ENCODE data around the gene E4F1. TPM values are rescaled to one million over a fixed set of nuclear protein-coding genes. Genes with fewer than 3 reads are reported as not detected.

Gene E4F1
- total and polyA plus RNA-seq, 9 of the 15 experiments (the other 6 are each of a cell fraction or from before 2014, with no cell fraction given), result 0.48 to 94.9 (median 20.4) TPM

GRCh38 chr16:2184962-2185361 lies 38.4 kb upstream of the E4F1 start:
- TF ChIP-seq ZBTB33 (CRISPR knock-in tag; IDR thresholded peaks at IDR 0.05) (peak; percentile 67), IFI16 (CRISPR knock-in tag; IDR thresholded peaks at IDR 0.05) (no peak), RBM34 (IDR thresholded peaks at IDR 0.05; ENCODE audit: borderline replicate concordance, insufficient read depth, low read length) (no peak), MCM3 (IDR thresholded peaks at IDR 0.05) (no peak), LCOR (CRISPR knock-in tag; IDR thresholded peaks at IDR 0.05) (no peak), E2F6 (IDR thresholded peaks at IDR 0.05; ENCODE audit: borderline replicate concordance in 1 of 2, extremely low read depth in 1 of 2, insufficient read depth in 1 of 2, insufficient read length in 1 of 2, low read depth in 1 of 2, low read length in 1 of 2, poor library complexity in 1 of 2, severe bottlenecking in 1 of 2) (peak in 1 of 2 experiments; percentile 19)
- Histone ChIP-seq H3K27ac (ENCODE audit: extremely low read depth, low read depth, low read length) (no peak overlapping the region), H3K4me3 (no peak overlapping the region), H3K9me1 (ENCODE audit: control insufficient read depth, insufficient read depth, low read length) (no peaks in the 10 kb centered on the region), H3K9ac (ENCODE audit: insufficient read depth in 1 of 2, low read depth in 2 of 2, low read length in 2 of 2) (peak overlapping the region in 1 of 2 experiments; percentile 10; a peak in 1 of 4 replicates), H3K4me1 (replicated peaks in 1 of 2; ENCODE audit: control insufficient read depth in 2 of 2, insufficient read depth in 2 of 2, low read length in 2 of 2) (peaks cover 2 to 87% of the 10 kb centered on the region in 2 experiments; a peak in 3 of 5 replicates), H3K4me2 (ENCODE audit: insufficient read depth, low read length) (no peak overlapping the region), H2AFZ (ENCODE audit: low read depth, low read length) (no peak overlapping the region), H3K27me3 (ENCODE audit: control insufficient read depth in 2 of 2, insufficient read depth in 2 of 2, low read length in 2 of 2) (no peaks in the 10 kb centered on the region), H3K9me3 (replicated peaks; ENCODE audit: control insufficient read depth, insufficient read depth, low read depth, low read length) (no peaks in the 10 kb centered on the region), H3K79me2 (ENCODE audit: control insufficient read depth, insufficient read depth, low read length) (no peaks in the 10 kb centered on the region), H4K20me1 (replicated peaks; ENCODE audit: control insufficient read depth, insufficient read depth, low read length) (no peaks in the 10 kb centered on the region), H3K36me3 (ENCODE audit: control insufficient read depth, insufficient read depth, low read length) (no peaks in the 10 kb centered on the region)
- no peak for DNase-seq (ENCODE audit: extremely low read depth in 1 of 4, low spot score in 3 of 4)
- FAIRE-seq, result no peak
- ATAC-seq, result no peak
- in situ Hi-C loops (cut with MboI), result no loop called here
- ChIA-PET POLR2A (interaction anchor here (0.7 to 1.9 kb wide), 3 partner anchors 8 to 30 kb away, joined by 4 to 6 read pairs (median 4); partner anchors contain the start of gene TRAF7), CTCF (ENCODE audit: low intra/inter-chr PET ratio) (no interaction called here)
- intact Hi-C loops (cut with micrococcal nuclease), result no loop called here
- BruUV-seq (replicated peaks), result no TSS peak
- whole genome bisulfite sequencing (ENCODE audit: insufficient coverage, low coverage, missing lambda C conversion rate), result 43% methylated on average over 15 of the region's 20 CpGs

Measured in K562 (cell line).